DND-41 (cell line): ENCODE data around the gene SAMD11.

Experiments used
- EZH2 ChIP-seq: IDR thresholded peaks from 3 replicates; pipeline ENCODE4 v1.6.1; 2012; ENCODE audit warnings: borderline replicate concordance, low read depth, mild to moderate bottlenecking, moderate library complexity, low read length, inconsistent platforms; ENCODE audit not compliant: severe bottlenecking
- TF ChIP-seq, protein P1 (sequence below): IDR thresholded peaks from 2 replicates; pipeline ENCODE4 v1.5.1; 2012; ENCODE audit warnings: borderline replicate concordance, low read length, moderate library complexity, mild to moderate bottlenecking; ENCODE audit not compliant: poor library complexity, severe bottlenecking; ENCODE audit errors: extremely low read depth

DNA sequence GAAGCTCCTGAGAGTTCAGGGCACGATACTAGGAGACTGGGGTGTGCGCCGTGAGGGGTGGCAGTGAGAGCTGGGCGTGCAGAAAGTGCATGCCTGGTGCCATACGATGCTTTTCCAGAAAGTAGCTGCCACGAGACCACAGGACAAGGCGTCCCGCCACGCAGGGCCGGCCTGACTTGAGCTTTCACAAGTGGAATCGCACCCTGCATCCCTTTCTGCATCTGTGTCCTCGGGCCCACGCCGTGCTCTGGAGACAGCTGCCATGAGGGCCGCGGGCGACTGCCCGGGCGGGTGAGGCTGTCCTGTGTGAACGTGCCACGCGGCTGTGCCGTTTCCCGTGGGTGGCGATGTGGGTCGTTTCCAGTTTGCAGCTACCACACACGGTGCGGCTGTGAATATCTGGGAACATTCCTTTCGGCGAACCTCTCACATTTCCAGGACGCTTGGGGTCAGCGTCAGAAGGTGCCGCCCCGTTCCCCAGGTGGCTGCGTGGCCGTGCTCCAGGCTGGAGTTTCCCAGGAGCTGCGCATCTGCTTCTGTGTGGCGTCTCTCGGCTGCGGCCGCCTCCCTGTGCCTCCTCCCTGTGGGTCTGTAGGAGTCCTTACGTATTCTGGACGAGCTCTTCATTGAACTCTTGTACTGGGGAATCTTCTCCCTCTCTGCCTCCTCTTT, 59.2 kb downstream of the SAMD11 start:
- TF ChIP-seq, protein P1, sequence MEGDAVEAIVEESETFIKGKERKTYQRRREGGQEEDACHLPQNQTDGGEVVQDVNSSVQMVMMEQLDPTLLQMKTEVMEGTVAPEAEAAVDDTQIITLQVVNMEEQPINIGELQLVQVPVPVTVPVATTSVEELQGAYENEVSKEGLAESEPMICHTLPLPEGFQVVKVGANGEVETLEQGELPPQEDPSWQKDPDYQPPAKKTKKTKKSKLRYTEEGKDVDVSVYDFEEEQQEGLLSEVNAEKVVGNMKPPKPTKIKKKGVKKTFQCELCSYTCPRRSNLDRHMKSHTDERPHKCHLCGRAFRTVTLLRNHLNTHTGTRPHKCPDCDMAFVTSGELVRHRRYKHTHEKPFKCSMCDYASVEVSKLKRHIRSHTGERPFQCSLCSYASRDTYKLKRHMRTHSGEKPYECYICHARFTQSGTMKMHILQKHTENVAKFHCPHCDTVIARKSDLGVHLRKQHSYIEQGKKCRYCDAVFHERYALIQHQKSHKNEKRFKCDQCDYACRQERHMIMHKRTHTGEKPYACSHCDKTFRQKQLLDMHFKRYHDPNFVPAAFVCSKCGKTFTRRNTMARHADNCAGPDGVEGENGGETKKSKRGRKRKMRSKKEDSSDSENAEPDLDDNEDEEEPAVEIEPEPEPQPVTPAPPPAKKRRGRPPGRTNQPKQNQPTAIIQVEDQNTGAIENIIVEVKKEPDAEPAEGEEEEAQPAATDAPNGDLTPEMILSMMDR, result no peak
- TF ChIP-seq EZH2, result no peak
